ENCODE measurements around the gene PPARG.
A peak's percentile ranks its signal among the peaks of the same experiment; 100 is the strongest.

PPARG gene

DNA sequence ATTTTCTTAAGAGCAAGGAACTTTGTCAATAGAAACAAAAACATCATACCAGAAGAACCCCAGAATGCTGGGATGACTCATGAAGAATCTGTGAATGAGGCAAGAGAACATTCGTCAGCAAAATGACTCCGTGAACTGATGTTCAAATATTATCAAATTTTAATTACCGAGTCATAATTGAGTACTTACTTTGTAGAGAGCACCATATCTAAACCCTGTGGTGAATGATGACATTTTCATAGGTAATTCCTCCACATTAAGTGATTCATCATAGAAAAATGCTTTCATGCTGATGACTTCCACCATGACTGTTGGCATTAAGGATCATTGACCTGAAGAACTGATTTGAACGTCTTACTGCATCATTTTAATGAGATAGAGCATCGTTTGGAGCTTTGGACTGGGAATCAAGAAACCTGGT lies 56.3 kb downstream of the PPARG start:
- DNase-seq (ENCODE audit: low read depth): no peak

DNA sequence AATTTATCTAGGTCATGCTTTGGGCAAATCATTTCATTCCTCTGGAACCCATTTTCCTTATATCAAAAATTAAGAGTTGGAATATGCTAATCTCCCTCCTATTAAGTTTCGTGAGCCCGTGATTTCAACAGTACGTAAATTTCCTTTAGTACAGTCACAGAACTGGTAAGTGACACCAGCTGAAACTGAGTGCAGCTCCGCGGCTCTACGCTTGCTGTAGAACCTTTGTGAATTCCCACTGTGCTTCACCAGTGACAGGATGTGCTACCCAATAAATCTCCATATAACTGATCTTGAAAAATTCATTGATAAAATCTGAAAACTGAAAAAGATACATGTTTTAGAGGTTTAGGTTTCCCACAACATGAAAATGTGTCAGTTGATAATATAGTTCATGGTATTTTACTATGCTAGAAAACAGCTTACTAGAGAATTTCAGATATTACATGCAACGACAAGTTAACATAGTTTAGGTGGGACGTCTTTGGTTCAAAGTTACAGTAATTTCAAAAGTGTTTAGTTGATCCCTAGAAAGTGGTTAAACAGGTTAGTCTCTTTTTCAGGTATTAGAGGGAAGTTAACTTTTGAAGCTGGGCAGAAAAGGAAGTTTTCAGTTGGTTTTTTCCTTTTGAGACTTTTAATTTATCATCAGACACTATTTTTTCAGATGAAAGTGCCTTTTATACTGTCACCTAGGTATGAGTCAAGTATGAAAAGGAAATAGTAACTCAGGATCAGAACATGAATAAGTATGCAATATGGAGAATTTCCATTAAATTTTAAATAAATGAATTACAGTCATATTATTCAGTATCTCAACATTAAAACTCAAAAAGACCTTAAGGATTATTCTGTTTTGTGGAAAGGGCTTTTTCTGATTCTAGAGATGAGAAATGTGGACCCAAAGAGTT lies 57.0 kb downstream of the PPARG start:
- no peak for DNase-seq (ENCODE audit: low read depth)

DNA sequence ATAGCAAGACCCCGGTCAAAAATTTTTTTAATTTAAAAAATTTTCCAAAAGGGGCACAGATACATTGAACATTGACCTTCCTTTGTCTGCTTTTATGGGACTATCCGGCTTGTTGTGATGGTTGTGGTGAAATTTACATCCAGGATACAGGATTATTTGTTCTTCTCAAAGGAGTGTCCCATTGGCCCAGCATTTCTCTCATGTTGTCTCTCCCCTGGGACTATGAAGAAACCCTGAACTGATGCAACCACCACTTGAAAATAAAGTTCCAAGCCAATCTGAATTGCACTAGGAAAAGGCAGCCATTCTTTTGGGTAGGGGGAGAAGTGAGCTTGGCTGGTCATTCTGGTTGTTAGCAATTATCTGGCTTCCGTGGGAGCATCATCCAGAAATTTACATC lies 58.4 kb downstream of the PPARG start:
- DNase-seq (ENCODE audit: low read depth): no peak

DNA sequence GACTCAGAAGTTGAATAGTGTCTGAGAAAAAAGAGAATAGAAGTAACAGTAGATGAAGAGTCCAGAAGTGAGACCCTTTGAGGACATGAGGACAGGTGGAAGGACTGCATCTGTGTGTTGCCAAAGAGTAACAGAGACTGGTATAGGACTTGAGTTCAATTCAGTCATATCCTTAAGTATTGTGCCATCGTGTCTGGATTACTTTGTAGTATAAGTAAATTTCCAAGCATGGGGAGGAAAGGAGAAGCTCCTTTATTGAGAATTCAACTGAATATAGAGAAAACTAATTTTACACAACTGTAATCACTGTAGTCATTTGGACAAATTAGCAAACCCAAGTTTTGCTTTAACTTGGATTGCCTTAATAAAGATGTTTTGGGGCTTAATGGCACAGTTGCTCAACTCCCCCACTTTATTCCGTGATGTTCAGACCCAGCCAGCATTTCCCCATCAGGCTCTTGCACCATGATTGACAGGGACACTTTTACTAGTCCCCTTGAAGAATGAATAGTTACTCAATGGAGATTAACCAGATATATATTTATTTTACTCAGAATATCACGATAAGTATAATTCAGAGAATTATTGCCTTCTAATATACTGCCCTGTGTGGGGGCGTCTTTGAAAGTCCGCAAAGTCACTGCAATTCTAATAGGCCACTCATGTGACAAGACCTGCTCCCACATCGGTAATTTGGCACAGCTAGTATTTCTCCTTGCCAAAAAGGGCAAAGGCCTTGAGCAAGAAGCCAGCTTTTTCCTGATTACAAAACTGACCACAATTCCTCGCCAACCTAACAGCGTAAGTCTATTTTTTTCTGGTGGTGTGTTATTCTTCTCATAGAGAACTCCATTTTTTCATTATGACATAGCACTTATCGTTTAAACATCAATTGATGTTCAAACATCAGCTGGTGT lies 61.3 kb downstream of the PPARG start:
- peak; percentile 67 for DNase-seq (ENCODE audit: low read depth)

DNA sequence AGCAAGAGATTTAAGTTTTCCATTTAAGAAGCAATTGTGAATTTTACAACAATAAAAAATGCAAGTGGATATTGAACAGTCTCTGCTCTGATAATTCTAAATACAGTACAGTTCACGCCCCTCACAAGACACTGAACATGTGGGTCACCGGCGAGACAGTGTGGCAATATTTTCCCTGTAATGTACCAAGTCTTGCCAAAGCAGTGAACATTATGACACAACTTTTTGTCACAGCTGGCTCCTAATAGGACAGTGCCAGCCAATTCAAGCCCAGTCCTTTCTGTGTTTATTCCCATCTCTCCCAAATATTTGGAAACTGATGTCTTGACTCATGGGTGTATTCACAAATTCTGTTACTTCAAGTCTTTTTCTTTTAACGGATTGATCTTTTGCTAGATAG lies 62.3 kb downstream of the PPARG start:
- DNase-seq (ENCODE audit: low read depth): no peak

DNA sequence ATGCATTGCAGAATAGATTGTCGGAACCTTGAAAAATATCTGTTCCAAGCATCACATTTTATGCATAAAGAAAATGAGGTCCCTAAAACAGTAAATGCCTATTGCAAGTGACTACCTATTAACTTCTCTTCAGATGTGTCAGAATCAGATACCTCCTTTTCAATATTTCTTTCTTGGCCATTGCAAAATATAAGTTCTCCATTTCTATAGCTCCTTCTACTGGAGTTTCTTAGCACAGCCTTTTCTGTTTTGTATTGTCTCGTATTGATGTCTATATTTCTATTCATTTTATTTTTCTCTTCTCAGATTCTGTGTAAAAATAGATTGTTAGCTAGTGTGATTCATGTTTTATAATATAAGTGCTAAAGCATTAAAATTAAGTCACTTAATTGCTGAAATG lies 63.4 kb downstream of the PPARG start:
- DNase-seq (ENCODE audit: low read depth): no peak

DNA sequence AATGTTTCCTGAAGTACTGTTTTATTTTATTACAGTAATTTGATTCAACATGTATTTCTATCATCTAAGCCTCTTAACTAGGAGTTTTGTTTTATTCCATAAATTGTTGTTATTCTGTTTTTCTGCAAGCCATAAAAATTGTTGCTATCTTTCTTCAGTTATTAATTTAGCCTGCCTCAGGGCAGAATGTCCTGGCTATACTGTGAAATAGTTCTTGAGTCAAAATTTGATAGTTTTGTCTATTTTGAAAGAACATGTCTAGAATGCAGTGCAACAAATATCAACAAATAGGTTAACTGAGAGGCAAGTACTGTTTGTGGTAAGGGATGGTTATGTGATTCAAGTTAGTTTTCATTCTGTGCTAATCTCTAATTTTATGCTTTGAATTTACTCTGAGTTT lies 63.9 kb downstream of the PPARG start:
- DNase-seq (ENCODE audit: low read depth): no peak

DNA sequence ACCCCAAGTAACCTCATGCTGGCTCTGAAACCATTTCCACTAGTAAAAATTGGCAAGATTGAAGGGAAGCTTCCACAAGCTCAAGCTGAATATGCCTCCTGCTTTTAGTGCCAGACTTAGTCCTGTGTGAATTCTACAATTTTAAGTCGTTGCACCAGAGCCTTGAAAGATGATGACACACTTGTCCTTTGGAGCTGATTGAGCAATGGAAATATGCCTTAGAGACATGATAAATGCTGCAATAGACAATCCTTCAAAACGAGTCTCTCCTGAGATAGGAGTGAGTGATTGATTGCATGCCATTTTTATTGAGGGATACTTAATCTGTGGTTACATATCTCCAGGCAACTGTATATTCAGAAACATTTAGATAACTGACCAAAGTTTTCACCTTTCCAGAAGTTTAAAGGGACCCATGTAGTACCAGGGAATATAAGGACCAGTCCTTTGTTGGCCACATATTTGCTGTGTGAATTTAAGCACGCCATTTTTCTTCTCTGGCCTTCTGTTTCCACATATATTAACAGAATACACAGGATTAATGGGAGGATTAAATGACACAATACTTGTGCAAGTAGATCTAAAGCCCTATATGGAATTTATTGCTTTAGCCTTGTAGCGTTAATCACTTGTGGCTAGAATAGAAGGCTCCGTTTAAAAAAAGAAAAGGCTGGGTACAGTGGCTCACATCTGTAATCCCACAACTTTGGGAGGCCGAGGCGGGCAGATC lies 65.1 kb downstream of the PPARG start:
- peak; percentile 84 for DNase-seq (ENCODE audit: low read depth)

DNA sequence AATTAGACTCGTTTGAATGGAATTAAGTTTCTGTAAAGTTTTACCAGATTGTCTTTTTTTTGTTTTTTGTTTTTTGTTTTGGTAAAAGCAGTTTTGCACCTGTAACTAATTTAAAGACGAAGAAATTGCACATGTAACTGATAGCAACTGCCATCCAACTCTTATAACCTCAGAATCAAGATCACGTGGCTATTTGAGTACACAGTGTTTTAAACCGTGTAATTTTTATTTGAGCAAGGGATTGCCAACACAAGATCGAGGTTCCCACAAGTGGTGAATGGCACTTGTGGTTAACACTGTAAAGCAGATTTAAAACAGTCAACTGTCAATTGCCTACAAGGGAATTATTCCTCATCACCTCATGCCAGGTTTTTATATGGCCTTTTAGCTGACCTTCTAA lies 67.3 kb downstream of the PPARG start:
- no peak for DNase-seq (ENCODE audit: low read depth)

DNA sequence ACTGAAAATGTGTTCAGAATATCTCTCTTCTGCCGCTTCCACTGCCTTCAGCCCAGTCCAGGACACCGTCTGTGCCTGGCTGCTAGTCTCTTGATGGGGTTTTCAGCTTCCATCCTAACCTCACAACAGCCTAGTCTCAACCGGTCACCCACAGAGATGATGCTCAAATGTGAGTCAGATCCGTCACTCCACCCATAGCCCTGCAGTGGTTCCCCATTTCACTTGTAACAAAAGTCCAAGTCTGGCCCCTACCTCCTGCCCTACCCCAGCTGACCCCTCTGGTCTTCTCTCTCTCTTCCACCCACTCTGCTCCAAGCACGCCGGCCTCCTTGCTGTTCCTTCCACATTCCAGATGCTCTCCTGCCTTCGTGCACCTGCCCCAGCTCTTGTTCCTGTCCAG lies 68.1 kb downstream of the PPARG start:
- DNase-seq (ENCODE audit: low read depth): no peak

DNA sequence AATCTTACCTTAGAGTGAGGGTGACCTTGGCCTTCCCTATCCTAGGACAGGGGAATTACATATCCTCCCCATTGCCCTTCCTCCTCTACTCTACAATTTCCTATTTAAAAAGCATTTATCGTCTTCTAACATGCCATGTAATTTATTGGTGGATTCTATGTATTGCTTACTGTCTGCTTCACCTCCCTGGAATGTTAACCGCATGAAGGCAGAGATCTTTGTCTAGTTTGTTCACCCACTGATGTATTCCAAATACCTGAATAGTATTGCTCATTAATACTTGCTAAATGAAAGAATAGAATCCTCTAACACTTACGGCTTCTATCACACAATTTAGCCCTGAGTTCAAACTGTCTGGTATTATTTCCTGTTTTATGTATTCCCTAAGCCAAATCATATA lies 68.6 kb downstream of the PPARG start:
- no peak for DNase-seq (ENCODE audit: low read depth)

DNA sequence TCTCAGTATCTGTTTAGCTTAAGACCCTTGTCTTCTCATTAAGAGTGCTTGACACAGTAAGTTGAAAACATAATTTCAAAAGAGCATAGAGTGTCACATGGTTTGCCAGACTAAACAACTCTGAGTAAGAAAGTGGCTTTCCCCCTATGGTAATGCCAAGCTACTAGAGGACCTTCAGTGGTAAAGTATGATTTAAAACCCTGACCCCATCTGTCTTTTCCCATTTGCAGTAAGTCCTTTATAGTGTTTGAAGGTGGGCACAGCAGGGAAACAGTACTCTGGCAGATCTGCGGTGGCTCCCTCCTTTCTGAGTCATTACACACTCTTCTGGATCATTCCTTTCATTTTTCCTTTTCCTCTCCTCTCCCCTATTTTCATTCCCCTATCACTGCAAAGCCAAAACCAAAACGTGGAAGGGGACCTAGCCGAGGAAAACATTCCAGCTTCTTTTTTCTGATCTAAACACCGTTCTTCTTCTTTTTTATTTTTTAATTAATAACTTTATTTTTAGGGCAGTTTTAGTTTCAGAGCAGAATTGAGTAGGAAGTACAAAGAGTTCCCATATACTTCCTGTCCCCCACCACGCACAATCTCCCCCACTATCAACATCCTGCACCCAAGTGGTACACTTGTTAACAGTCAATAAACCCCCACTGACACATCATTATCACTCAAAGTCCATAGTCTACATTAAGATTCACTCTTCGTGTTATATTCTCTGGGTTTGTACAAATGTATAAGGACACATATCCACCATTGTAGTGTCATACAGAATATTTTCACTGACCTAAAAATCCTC lies 74.7 kb downstream of the PPARG start:
- no peak for DNase-seq (ENCODE audit: low read depth)

DNA sequence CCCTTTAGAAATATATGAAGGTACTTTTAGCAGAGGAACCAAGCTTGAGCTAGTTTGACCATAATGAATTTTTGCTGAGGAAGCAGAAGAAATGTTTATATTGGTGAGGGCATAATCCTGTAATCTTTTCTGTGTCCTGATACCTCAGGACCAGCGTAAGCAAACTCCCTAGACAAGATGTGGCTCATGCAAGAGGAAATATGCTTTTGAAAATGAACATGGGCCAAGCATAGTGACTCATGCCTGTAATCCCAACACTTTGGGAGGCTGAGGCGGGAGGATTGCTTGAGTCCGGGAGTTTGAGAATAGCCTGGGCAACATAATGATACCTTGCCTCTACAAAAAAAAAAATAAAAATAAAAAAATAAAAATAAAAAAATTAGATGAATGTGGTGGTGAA lies 78.5 kb downstream of the PPARG start:
- no peak for DNase-seq (ENCODE audit: low read depth)

DNA sequence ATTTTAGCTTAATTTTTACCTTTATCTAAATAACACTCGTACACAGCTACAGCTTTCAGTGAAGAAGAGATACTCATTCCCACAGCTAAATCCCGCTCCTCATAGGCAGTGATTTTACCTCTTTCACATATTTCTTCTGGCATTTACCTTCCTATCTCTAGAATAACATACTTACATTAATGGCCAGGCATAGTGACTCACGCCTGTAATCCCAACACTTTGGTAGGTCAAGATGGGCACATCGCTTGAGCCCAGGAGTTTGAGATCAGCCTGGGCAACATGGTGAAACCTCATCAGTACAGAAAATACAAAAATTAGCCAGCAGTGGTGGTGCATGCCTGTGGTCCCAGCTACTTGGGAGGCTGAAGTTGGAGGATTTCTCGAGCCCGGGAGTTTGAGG lies 80.2 kb downstream of the PPARG start:
- DNase-seq (ENCODE audit: low read depth): no peak

DNA sequence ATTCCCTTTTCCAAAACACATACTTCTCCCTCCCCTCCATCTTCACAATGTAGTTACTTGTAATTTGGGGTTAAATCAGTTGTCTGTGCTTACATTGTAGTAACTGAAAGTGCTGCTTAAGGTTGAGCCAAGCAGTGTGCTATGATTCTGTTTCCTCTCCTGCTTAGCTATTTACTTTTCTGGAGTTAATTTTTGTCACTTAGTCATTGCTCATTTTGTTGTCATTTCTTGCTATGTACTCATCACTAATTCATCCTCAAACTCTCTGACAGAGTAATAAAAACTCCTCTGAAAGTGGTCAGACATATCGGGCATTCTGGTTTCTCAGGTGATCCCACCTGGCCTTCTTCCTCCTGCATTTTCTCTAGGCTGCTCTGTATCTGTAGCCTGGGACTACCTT lies 80.7 kb downstream of the PPARG start:
- DNase-seq (ENCODE audit: low read depth): no peak

DNA sequence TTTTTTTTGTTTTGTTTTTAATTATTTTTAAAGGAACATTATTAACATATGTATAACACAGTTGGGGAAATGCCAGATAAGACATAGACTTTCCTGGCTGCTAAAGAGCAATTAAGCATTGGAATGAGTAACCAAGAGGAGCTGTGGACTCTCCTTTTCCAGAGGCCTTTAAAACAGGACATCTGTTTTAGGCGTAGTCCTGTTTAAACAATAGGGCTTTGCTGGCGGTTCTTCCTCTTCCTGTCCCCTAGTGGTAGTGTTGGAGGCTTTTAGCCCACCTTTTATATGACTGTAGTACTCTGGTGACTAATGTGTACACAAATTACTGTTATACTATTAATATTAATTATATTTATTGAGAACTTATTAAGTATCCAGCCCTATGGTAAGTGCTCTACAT lies 81.9 kb downstream of the PPARG start:
- DNase-seq (ENCODE audit: low read depth): no peak

DNA sequence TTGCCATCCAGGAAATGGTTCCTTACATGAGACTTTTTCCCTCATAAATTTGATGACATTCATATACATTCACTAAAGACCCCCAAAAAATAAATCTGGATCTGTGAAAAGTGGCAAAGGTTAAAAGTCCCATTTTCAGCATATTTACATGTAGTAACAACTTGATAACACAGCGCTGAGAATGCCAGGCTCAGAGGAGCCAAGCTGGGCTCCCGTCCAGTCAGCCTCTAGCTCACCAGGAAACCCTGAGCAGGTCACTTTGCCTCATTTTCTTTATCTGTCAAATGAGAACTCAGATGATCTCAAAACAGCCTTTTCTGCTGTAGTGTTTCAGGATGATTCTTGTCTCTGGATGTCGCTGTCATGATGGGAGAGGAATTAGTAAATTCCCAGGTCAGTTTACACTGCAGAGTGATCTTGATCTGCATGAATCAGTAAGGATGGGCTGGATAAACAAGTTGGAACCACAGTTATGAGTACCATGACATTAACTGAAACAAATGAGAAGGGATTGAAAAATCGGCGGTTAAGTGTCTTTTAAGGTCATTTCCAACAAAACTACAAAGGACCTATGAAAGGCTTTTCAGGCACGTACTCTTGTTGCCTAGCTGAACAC lies 82.8 kb downstream of the PPARG start:
- no peak for DNase-seq (ENCODE audit: low read depth)

DNA sequence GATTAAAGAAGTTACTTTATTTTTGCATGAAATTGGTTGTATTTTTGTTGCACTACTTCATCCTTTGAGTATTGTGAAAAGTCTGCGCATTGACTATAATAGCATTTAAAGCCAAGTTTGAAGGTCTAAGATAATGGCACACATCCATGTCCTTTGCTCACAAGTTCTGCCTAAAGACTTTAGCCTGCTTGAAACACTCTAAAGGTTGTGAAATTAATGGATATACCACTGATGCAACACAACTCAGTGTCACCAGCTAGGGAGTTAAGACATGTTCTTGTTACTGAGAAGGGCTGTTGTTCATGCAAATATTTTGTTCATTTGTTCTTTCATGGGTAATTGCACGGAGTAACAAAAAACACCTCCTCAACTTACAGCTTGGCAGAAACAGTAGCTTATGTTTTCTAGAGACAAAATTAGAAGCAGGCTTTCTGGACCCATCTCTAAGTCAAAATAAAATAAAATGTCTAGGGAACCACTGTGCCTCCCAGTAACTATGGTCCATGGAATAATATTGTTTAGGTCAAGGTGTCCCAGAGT lies 83.9 kb downstream of the PPARG start:
- peak; percentile 73 for DNase-seq (ENCODE audit: low read depth)

DNA sequence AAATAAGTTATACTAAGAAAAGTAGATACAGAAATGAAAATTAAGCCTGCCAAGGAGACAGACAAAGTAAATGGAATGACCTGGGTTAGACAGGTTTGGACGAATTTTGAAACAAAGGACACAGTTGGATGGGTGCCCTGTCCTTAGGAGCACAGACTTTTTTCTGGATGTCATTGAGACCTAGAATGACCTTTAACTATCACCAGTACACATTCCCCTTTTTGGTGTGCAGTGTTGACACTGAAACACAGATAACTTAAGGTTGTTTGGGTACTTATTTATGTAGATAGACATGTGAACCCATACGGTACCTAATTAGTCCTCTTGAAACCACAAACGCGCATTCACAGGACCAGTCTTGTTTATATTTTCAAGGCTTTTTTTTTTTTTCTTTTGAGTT lies 86.7 kb downstream of the PPARG start:
- DNase-seq (ENCODE audit: low read depth): no peak

DNA sequence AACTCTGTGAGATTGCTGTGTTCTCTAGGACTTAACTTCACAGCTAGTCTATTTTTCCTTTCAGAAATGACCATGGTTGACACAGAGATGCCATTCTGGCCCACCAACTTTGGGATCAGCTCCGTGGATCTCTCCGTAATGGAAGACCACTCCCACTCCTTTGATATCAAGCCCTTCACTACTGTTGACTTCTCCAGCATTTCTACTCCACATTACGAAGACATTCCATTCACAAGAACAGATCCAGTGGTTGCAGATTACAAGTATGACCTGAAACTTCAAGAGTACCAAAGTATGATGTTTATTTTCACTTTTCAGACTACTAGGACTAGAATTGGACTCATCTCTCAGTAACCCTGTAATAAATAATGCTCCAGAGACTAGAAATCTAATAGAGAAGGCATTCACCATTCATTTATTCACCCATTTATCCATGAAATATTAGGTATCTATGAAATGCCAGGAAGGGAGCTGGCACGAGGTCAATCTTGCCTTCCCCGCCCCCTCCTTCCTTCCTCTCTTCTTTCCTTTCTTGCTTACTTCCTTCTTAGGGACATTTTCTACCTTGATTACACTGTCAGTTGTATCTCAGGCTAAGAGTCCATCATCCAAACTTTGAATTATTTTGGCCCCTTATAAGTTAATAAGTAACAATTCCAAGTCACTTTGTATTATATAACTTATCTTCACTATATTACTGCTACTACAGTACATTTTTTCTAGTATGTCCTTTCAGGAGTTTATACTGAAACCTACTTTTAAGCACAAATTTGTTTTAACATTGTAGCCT lies 91.0 kb downstream of the PPARG start:
- no peak for DNase-seq (ENCODE audit: low read depth)

All from fibroblast of the conjunctiva (primary cell).